ENCODE data around the gene RGS6.

GRCh38 chr14:72146241-72146640 is 214.0 kb downstream of the RGS6 start:
- TF ChIP-seq POLR2A (IDR thresholded peaks at IDR 0.05; ENCODE audit: low read depth, low read length) (no peak), POLR2AphosphoS5 (IDR thresholded peaks at IDR 0.05; ENCODE audit: low read depth, low read length) (no peak)
